ENCODE data around the gene RXFP4.

The RXFP4 gene

GRCh38 chr1:155989242-155990004 lies 48.0 kb downstream of the RXFP4 start:
- peak; percentile 98 for TF ChIP-seq CTCF (IDR thresholded peaks at IDR 0.05; ENCODE audit: low read depth, low read length, missing control alignments)
- in situ Hi-C loops (cut with HindIII; ENCODE audit: low sequenced_read_pairs): no loop called here
- H3K4me3 ChIP-seq (ENCODE audit: low read depth, low read length): no peak overlapping the region
- no peak for DNase-seq (ENCODE audit: low read depth)

- in situ Hi-C loops (cut with HindIII; ENCODE audit: low sequenced_read_pairs): no loop called here
- no peak overlapping the region for H3K4me3 ChIP-seq (ENCODE audit: low read depth, low read length)
- no peak for TF ChIP-seq CTCF (IDR thresholded peaks at IDR 0.05; ENCODE audit: low read depth, low read length, missing control alignments)
- no peak for DNase-seq (ENCODE audit: low read depth)
These were observed 48.7 kb downstream of the RXFP4 start for GRCh38 chr1:155990005-155990739.
